Neural progenitor cell (in vitro differentiated cells): ENCODE data around the gene HMGB4. TPM values are rescaled to one million over a fixed set of nuclear protein-coding genes. Genes with fewer than 3 reads are reported as not detected.
A peak's percentile ranks its signal among the peaks of the same experiment; 100 is the strongest.

Source experiments
- DNase-seq: peaks from one replicate; pipeline ENCODE4 v3.0.0-alpha.2; 2016; ENCODE audit warnings: low spot score
- H2AFZ ChIP-seq: fragments of 200-600 bp; sonication (generic); replicated peaks from 2 replicates; pipeline ENCODE4 v1.6.1; 2016; ENCODE audit warnings: antibody characterized with exemption
- H3F3A ChIP-seq: fragments of 200-600 bp; sonication (generic); 2 replicates; pipeline ENCODE4 v1.6.1; 2016; ENCODE audit warnings: antibody characterized with exemption, low read depth
- H3K27ac ChIP-seq: fragments of 200-600 bp; sonication (generic); 2 replicates; pipeline ENCODE4 v1.5.1; 2016; ENCODE audit warnings: mild to moderate bottlenecking
- H3K27me3 ChIP-seq: fragments of 200-600 bp; sonication (generic); 2 replicates; pipeline ENCODE4 v1.6.1; 2016; ENCODE audit warnings: mild to moderate bottlenecking, moderate library complexity
- H3K36me3 ChIP-seq: fragments of 200-600 bp; sonication (generic); 2 replicates; pipeline ENCODE4 v1.5.1; 2016
- H3K4me1 ChIP-seq: fragments of 200-600 bp; sonication (generic); 2 replicates; pipeline ENCODE4 v1.6.1; 2016; ENCODE audit warnings: mixed run types
- H3K4me2 ChIP-seq: fragments of 200-600 bp; sonication (generic); 2 replicates; pipeline ENCODE4 v1.6.1; 2016
- H3K4me3 ChIP-seq: fragments of 200-600 bp; sonication (generic); 2 replicates; pipeline ENCODE4 v1.5.1; 2016
- H3K79me2 ChIP-seq: fragments of 200-600 bp; sonication (generic); 2 replicates; pipeline ENCODE4 v1.6.1; 2016; ENCODE audit warnings: low read depth
- H3K9ac ChIP-seq: fragments of 200-600 bp; sonication (generic); 2 replicates; pipeline ENCODE4 v1.6.1; 2016
- H3K9me3 ChIP-seq: fragments of 200-600 bp; sonication (generic); 2 replicates; pipeline ENCODE4 v1.5.1; 2016; ENCODE audit warnings: low read depth
- H4K20me1 ChIP-seq: fragments of 200-600 bp; sonication (generic); 2 replicates; pipeline ENCODE4 v1.6.1; 2016; ENCODE audit warnings: low read depth
- H3K27ac Mint-ChIP-seq: 3 replicates; pipeline ENCODE4 v1.8.0; 2021; ENCODE audit warnings: mixed read lengths
- H3K27me3 Mint-ChIP-seq: 2 replicates; pipeline ENCODE4 v1.8.0; 2022; ENCODE audit warnings: low read depth, mild to moderate bottlenecking, inconsistent platforms, moderate library complexity, mixed read lengths; ENCODE audit not compliant: insufficient read depth
- H3K36me3 Mint-ChIP-seq: 3 replicates; pipeline ENCODE4 v1.8.0; 2021; ENCODE audit warnings: mixed read lengths
- H3K4me1 Mint-ChIP-seq: 3 replicates; pipeline ENCODE4 v1.8.0; 2021; ENCODE audit warnings: mixed read lengths
- H3K4me3 Mint-ChIP-seq: 3 replicates; pipeline ENCODE4 v1.8.0; 2021; ENCODE audit warnings: mild to moderate bottlenecking, moderate library complexity, mixed read lengths
- H3K9me3 Mint-ChIP-seq: 3 replicates; pipeline ENCODE4 v1.8.0; 2020; ENCODE audit warnings: mixed read lengths
- CTCF ChIP-seq: fragments of 200-600 bp; sonication (generic); IDR thresholded peaks from 2 replicates; pipeline ENCODE4 v1.5.1; 2017; ENCODE audit warnings: antibody characterized with exemption, mild to moderate bottlenecking
- EZH2 ChIP-seq: fragments of 200-600 bp; sonication (generic); IDR thresholded peaks from 2 replicates; pipeline ENCODE4 v1.6.1; 2017; ENCODE audit warnings: antibody characterized with exemption, mild to moderate bottlenecking, moderate library complexity
- EZH2phosphoT487 ChIP-seq: fragments of 200-600 bp; sonication (generic); IDR thresholded peaks from 2 replicates; pipeline ENCODE4 v1.6.1; 2017; ENCODE audit warnings: antibody characterized with exemption
- total RNA-seq: library from RNA; depleted of rRNA; stranded (reverse); fragments of >200 nt; gene quantifications from 2 replicates; pipeline ENCODE4 v1.2.3, GENCODE V29; 2015; ENCODE audit warnings: low replicate concordance

HMGB4 gene
- not detected in 2 replicates for total RNA-seq

GRCh38 chr1:33863779-33864178 lies at the start of gene HMGB4:
HMGB4 (plus strand) TSS chr1:33864079; CDS start chr1:33864192, 113 bp downstream.
- peaks cover 11% of the 10 kb centered on the region for H3K27me3 ChIP-seq
- no peak within 1 kb of the TSS for H3K27ac ChIP-seq
- Mint-ChIP-seq H3K36me3 (no peaks in the 10 kb centered on the region), H3K4me1 (no peaks in the 10 kb centered on the region), H3K4me3 (no peak within 1 kb of the TSS), H3K9me3 (peaks cover 5% of the 10 kb centered on the region), H3K27ac (peak within 1 kb of the TSS; percentile 57), H3K27me3 (peaks cover 4% of the 10 kb centered on the region)
- no peaks in the 10 kb centered on the region for H3K9me3 ChIP-seq
- peaks cover 7% of the 10 kb centered on the region for H3K4me1 ChIP-seq
- H3F3A ChIP-seq: peaks cover 7% of the 10 kb centered on the region
- H3K4me3 ChIP-seq: no peak within 1 kb of the TSS
- no peak within 1 kb of the TSS for H3K4me2 ChIP-seq
- no peak within 1 kb of the TSS for H3K9ac ChIP-seq
- no peak within 1 kb of the TSS for H2AFZ ChIP-seq
- no peak for TF ChIP-seq EZH2phosphoT487
- TF ChIP-seq CTCF: no peak
- no peak for TF ChIP-seq EZH2
- no peaks in the 10 kb centered on the region for H3K79me2 ChIP-seq
- no peak for DNase-seq
- no peaks in the 10 kb centered on the region for H3K36me3 ChIP-seq
- no peaks in the 10 kb centered on the region for H4K20me1 ChIP-seq

DNA sequence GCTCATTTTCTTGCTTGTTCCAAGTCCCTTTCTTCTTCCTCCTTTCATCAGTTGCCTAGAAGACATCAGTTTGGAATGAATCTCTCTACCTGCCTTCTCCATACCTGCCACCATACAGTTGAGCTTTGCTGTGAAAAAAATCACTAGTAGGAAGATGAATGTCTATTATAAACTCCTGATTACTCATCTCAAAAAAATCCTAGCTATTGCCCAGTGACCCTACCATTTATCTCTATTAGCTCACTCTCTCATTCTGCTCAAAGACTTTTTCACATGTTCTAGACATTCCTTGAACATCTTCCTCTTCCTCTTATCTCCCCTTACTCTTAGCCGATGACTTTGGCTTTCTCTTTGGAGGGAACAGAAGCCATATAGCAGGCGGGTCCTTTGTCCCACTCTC lies 49.7 kb upstream of the HMGB4 start:
- H3K27me3 Mint-ChIP-seq: peaks cover 2% of the 10 kb centered on the region
- H4K20me1 ChIP-seq: no peaks in the 10 kb centered on the region
- H3K27ac Mint-ChIP-seq: no peak overlapping the region
- no peak overlapping the region for H3K4me3 Mint-ChIP-seq
- no peaks in the 10 kb centered on the region for H3K79me2 ChIP-seq
- peaks cover 4% of the 10 kb centered on the region for H3K36me3 ChIP-seq
- H3F3A ChIP-seq: no peaks in the 10 kb centered on the region
- H3K4me1 Mint-ChIP-seq: no peaks in the 10 kb centered on the region
- no peaks in the 10 kb centered on the region for H3K4me1 ChIP-seq
- no peak overlapping the region for H3K4me2 ChIP-seq
- H3K9me3 Mint-ChIP-seq: peaks cover 2% of the 10 kb centered on the region
- no peaks in the 10 kb centered on the region for H3K9me3 ChIP-seq
- no peak overlapping the region for H3K27ac ChIP-seq
- no peak overlapping the region for H2AFZ ChIP-seq
- H3K9ac ChIP-seq: no peak overlapping the region
- no peak for DNase-seq
- no peak for TF ChIP-seq EZH2phosphoT487
- TF ChIP-seq CTCF: no peak
- no peak overlapping the region for H3K4me3 ChIP-seq
- H3K27me3 ChIP-seq: no peaks in the 10 kb centered on the region
- no peaks in the 10 kb centered on the region for H3K36me3 Mint-ChIP-seq

GRCh38 chr1:33815061-33815460 lies 48.8 kb upstream of the HMGB4 start:
- DNase-seq: no peak
- H3K4me2 ChIP-seq: no peak overlapping the region
- H3K36me3 ChIP-seq: no peaks in the 10 kb centered on the region
- Mint-ChIP-seq H3K36me3 (no peaks in the 10 kb centered on the region), H3K27me3 (peaks cover 2% of the 10 kb centered on the region), H3K4me3 (no peak overlapping the region), H3K27ac (no peak overlapping the region), H3K9me3 (no peaks in the 10 kb centered on the region), H3K4me1 (no peaks in the 10 kb centered on the region)
- H3K9ac ChIP-seq: no peak overlapping the region
- no peaks in the 10 kb centered on the region for H4K20me1 ChIP-seq
- no peaks in the 10 kb centered on the region for H3F3A ChIP-seq
- no peaks in the 10 kb centered on the region for H3K79me2 ChIP-seq
- H3K9me3 ChIP-seq: no peaks in the 10 kb centered on the region
- H2AFZ ChIP-seq: no peak overlapping the region
- H3K27ac ChIP-seq: no peak overlapping the region
- no peak overlapping the region for H3K4me3 ChIP-seq
- TF ChIP-seq EZH2 (no peak), CTCF (no peak)
- no peaks in the 10 kb centered on the region for H3K4me1 ChIP-seq
- H3K27me3 ChIP-seq: no peaks in the 10 kb centered on the region

GRCh38 chr1:33818071-33818470 lies 45.8 kb upstream of the HMGB4 start:
- no peaks in the 10 kb centered on the region for H3K4me1 ChIP-seq
- no peaks in the 10 kb centered on the region for H3K79me2 ChIP-seq
- H2AFZ ChIP-seq: no peak overlapping the region
- Mint-ChIP-seq H3K27me3 (peaks cover 2% of the 10 kb centered on the region), H3K27ac (no peak overlapping the region), H3K36me3 (no peaks in the 10 kb centered on the region), H3K4me1 (no peaks in the 10 kb centered on the region), H3K4me3 (no peak overlapping the region), H3K9me3 (no peaks in the 10 kb centered on the region)
- no peaks in the 10 kb centered on the region for H3K36me3 ChIP-seq
- H3K4me2 ChIP-seq: no peak overlapping the region
- DNase-seq: no peak
- TF ChIP-seq EZH2phosphoT487 (no peak), EZH2 (no peak), CTCF (no peak)
- H3K27me3 ChIP-seq: no peaks in the 10 kb centered on the region
- no peaks in the 10 kb centered on the region for H3K9me3 ChIP-seq
- H3F3A ChIP-seq: no peaks in the 10 kb centered on the region
- no peaks in the 10 kb centered on the region for H4K20me1 ChIP-seq
- H3K27ac ChIP-seq: no peak overlapping the region
- H3K4me3 ChIP-seq: no peak overlapping the region
- H3K9ac ChIP-seq: no peak overlapping the region
